ENCODE data around the gene ALS2.
A peak's percentile ranks its signal among the peaks of the same experiment; 100 is the strongest.
"Not testable (repeated sequence)": the region's sequence is repeated elsewhere in the genome, so short reads cannot be mapped to it uniquely, and the experiment has no call there.

The ALS2 gene

GRCh38 chr2:201780674-201781493 lies at the start of gene ALS2:
TSS of gene ALS2 (minus strand) at chr2:201780933. CDS start at chr2:201768885, 12,048 bp downstream.
- FAIRE-seq: peak; percentile 99

- FAIRE-seq: no peak
Observed at GRCh38 chr2:201828220-201828619, 47.5 kb upstream of the ALS2 start.

- no peak for FAIRE-seq
Observed at GRCh38 chr2:201827621-201828020, 46.9 kb upstream of the ALS2 start.

GRCh38 chr2:201824212-201824611 lies 43.5 kb upstream of the ALS2 start:
- FAIRE-seq: peak; percentile 33

- FAIRE-seq: no peak
Observed at GRCh38 chr2:201821080-201821479, 40.3 kb upstream of the ALS2 start.

DNA sequence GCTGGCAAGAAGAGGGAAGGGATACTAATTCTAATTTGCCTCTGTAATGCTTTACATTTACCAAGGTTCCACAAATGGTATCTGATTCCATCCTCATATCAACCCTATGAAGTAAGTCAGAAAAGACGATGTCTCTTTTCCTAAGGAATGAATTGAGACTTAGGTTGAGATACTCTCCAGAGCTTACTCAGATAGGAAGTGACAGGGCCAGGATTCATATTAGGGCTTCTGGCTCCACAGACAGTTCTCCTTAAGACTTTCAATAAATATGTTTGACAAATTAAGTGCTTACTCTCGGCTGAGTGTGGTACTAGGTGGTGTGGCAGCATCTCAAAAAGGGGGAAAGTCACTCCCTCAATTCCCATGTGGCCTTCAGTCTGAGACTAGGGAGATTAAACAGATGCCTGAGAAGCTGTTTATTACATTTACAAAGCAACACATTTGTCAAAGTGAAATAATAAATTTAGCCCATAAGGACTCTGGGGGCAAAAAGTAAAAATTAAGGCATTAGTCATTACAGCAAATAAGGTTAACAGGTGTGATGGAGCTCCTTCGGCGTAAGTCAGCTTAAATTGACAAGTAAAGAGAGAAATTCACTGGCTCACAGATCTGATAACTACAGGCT lies 39.8 kb upstream of the ALS2 start:
- FAIRE-seq: no peak

GRCh38 chr2:201816657-201817575 lies 36.2 kb upstream of the ALS2 start:
- no peak for FAIRE-seq

- no peak for FAIRE-seq
Observed at GRCh38 chr2:201813996-201814760, 33.4 kb upstream of the ALS2 start.

DNA sequence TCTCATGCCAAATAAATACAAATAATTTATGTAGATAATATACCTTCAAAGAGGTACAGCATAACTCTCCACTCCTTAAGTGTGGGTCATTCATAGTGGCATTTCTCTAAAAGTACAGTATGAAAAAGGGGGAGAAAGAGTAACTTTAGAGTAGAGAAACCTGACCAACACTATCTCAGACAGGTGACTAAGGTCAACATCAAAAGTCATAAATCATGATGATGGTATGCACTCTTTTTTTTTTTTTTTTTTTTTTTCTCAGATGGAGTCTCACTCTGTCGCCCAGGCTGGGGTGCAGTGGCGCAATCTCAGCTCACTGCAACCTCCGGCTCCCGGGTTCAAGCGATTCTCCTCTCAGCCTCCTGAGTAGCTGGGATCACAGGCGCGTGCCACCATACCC lies 29.9 kb upstream of the ALS2 start:
- not testable (repeated sequence) for FAIRE-seq

GRCh38 chr2:201809633-201810032 lies 28.9 kb upstream of the ALS2 start:
- FAIRE-seq: no peak

DNA sequence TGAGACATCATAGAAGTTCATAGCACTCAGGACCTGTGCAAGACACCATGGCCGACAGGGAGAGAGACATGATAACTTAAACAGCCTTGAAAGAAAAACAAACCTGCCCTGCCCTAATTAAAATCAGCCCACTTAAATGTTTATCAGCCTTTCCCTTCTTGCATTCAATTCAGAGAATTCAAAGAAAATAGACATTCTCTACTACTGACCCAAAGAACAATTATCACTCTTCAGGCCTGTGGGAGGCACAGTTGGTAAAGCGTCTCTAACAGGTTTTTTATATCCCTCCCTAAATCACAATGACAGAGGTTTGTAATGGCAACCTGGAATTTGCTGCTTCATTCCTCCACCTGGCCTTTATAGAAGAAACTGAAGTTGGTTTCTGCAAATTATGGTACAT lies 27.3 kb upstream of the ALS2 start:
- no peak for FAIRE-seq

GRCh38 chr2:201807452-201807999 lies 26.8 kb upstream of the ALS2 start:
- FAIRE-seq: no peak

DNA sequence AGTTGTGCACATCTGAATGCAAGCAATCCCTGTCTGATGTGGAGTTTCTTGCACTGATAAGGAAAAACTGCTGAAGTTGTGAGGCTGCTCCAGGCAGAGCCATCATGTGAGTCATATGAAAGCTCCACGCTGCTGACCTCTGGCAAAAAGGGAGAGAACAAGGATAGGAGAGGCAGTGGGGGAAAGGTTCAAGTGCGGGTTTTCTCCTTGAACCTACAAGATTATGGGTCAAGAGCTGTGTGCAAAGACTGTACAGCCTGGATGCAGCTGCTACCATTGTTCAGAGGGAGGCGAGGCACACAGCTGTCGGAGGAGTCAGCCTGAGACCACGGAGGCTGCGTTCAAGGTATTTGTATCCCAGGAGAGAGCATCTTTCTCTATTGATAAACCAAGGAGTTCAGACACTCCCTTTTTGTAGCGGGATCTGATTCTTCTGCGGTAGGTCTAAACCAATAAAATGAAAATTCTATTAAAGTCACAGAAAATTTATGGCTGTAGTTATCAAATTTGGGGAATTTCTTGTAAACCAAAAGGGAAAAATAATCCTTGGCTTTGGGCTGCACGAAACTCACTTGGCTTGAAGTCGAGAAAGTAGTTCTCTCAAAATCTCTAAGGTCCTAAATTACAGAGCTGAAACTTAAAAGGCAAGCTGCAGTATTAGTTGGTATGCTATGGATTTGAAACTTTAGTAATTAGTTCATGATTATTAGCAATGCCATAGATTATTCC lies 25.9 kb upstream of the ALS2 start, which contains the start of gene CDK15:
TSS of gene CDK15 (plus strand) at position 96 of the 729 bp plus-strand sequence. CDS start at position 224, 128 bp downstream.
- FAIRE-seq: no peak

DNA sequence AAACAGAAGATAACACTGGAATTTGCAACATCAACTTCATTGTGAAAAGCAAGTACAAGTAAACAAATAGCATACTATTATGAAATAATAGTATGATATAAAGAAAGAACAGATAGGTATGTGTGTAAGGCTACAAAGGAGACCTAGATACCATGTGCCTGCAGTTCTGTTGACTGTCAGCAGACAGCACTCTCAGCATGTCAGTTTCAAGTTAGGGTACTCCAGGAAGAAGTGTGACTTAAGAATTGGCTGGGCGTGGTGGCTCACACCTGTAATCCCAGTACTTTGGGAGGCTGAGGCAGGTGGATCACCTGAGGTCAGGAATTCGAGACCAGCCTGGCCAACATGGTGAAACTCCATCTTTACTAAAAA lies 18.2 kb upstream of the ALS2 start:
- not testable (repeated sequence) for FAIRE-seq

- FAIRE-seq: no peak
Observed at GRCh38 chr2:201798252-201798913, 17.6 kb upstream of the ALS2 start.

- FAIRE-seq: no peak
Observed at GRCh38 chr2:201797175-201797840, 16.6 kb upstream of the ALS2 start.

GRCh38 chr2:201796478-201796865 lies 15.7 kb upstream of the ALS2 start:
- FAIRE-seq: no peak

- FAIRE-seq: peak; percentile 84
Observed at GRCh38 chr2:201795607-201796477, 15.1 kb upstream of the ALS2 start.

GRCh38 chr2:201794294-201794693 lies 13.6 kb upstream of the ALS2 start:
- no peak for FAIRE-seq
